ENCODE results near the gene NCF4. TPM values are rescaled to one million over a fixed set of nuclear protein-coding genes. Genes with fewer than 3 reads are reported as not detected.

Gene NCF4
- total and polyA plus RNA-seq, 2 of the 4 experiments (the other 2 are of a cell fraction): not detected

DNA sequence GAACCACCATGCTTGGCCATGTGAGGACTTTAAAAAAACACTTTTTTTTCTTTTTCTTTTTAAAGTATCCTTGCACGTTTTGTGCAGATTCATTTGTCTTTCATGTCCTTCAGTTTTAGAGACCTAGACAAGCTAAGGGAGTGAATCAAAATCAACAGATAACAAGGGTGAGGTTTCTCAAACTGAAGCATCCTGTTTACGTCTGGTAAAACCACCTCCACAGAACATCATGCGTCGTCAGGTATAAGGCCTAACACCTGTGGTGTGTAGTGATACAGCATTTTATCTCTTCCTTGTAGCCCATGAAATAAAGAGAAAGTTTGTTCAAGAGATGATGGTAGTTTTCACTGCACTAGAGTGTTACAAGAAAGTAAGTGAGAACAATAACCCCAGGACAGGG is 26.4 kb downstream of the NCF4 start:
- ATAC-seq (ENCODE audit: low read depth): no peak
- Histone ChIP-seq H3K79me1 (ENCODE audit: low read depth in 1 of 2, low read length in 2 of 2) (no peaks in the 10 kb centered on the region), H3K56ac (ENCODE audit: extremely low read depth, insufficient read depth, low read length) (no peak overlapping the region), H3K9ac (ENCODE audit: low read depth, low read length) (no peak overlapping the region), H4K5ac (ENCODE audit: low read depth, low read length) (no peak overlapping the region), H3K27me3 (ENCODE audit: control insufficient read depth, insufficient read depth, low read length) (peaks cover 8% of the 10 kb centered on the region), H2BK5ac (ENCODE audit: low read depth, low read length, poor library complexity, severe bottlenecking) (no peak overlapping the region), H3K36me3 (ENCODE audit: control insufficient read depth, insufficient read depth, low read length) (no peaks in the 10 kb centered on the region), H3K14ac (replicated peaks; ENCODE audit: low read depth, low read length) (no peak overlapping the region), H2BK120ac (ENCODE audit: low read depth, low read length) (no peak overlapping the region), H3K18ac (ENCODE audit: low read depth, low read length) (no peak overlapping the region), H2AFZ (replicated peaks; ENCODE audit: low read length, poor library complexity) (no peak overlapping the region), H4K20me1 (ENCODE audit: insufficient read depth, low read length) (no peaks in the 10 kb centered on the region), H3K4ac (ENCODE audit: low read depth, low read length) (no peak overlapping the region), H2AK9ac (replicated peaks; ENCODE audit: low read depth, low read length, poor library complexity) (no peak overlapping the region), H3K4me2 (ENCODE audit: low read depth, low read length) (no peak overlapping the region), H3K27ac (ENCODE audit: insufficient read depth, low read length) (no peak overlapping the region), H3K9me1 (ENCODE audit: insufficient read depth, low read length) (no peaks in the 10 kb centered on the region), H4K91ac (ENCODE audit: insufficient read depth, low read depth, low read length) (no peak overlapping the region), H2BK15ac (ENCODE audit: low read depth, low read length) (no peak overlapping the region), H2AK5ac (ENCODE audit: low read depth, low read length) (no peak overlapping the region), H3K4me3 (ENCODE audit: insufficient read depth, low read depth, low read length) (no peak overlapping the region), H4K8ac (ENCODE audit: low read depth in 2 of 2, low read length in 2 of 2) (no peak overlapping the region), H3K9me3 (ENCODE audit: control insufficient read depth, insufficient read depth, low read length) (no peaks in the 10 kb centered on the region), H2BK20ac (ENCODE audit: low read depth, low read length) (no peak overlapping the region), H3K4me1 (ENCODE audit: control insufficient read depth, insufficient read depth, low read length) (no peaks in the 10 kb centered on the region), H3K23ac (ENCODE audit: low read depth, low read length) (no peak overlapping the region)
- CTCF ChIA-PET: interaction anchor here (0.7 kb wide), 1 partner anchor 31 kb away, joined by 3 read pairs; no protein-coding TSS in a partner anchor
- in situ Hi-C loops (cut with MboI; ENCODE audit: low sequenced_read_pairs) (no loop called here), dilution Hi-C loops (cut with HindIII; ENCODE audit: low sequenced_read_pairs, unreplicated experiment) (no loop called here), intact Hi-C loops (cut with micrococcal nuclease) (no loop called here)
- POLR2A ChIA-PET (ENCODE audit: unreplicated experiment): no interaction called here
- DNase-seq: no peak
- no TSS peak for BruUV-seq (replicated peaks)
- no CpG with 5 or more reads among the region's 4 CpGs for WGBS, 2 experiments (ENCODE audit: extremely low coverage in 2 of 2, insufficient read length in 1 of 2)
- TF ChIP-seq FOS (IDR thresholded peaks at IDR 0.05; ENCODE audit: low read depth, low read length) (no peak), CEBPB (IDR thresholded peaks at IDR 0.05; ENCODE audit: low read depth, low read length) (no peak)

Data from IMR-90 (cell line).